ENCODE data around the gene CLDN22.

Gene CLDN22

DNA sequence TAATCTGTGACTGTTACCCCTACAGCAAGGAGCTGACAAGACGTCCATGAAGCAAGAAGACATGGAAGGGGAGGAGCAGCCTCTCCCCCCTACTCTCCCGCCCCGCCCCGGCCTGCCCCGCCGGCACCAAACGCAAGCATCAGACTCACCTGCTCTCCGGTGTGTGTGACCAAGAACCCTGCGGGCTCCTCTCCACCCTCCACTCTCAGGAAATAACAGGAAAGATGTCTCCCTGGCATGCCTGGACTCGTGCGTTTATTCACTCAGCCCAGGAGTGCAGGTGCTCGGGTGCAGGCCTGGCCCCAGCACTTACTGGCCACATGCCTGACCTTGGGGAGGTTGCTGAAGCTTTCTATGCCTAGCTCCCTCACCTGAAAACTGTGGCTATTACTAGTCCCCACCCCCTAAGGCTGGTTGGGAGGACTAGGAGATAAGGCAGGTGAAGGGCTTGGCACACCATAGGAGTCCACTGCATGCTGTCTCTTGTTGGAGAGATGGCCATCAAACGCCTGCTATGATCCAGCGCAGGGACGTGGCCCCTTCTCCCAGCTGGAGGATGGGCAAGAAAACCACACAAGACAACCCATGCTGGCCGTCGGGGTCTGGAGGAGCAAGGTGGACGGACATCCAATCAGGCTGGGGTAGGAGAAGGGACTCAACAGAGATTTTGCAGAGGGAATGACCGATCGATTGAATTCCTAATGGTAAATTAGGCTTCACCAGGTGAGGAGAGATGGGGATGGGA lies 37.0 kb upstream of the CLDN22 start:
- Histone ChIP-seq H3K4me3 (no peak overlapping the region), H3K27me3 (no peaks in the 10 kb centered on the region), H3K4me1 (peaks cover 0 to 15% (median 7%) of the 10 kb centered on the region in 10 experiments; a peak in 12 of 20 replicates), H3K36me3 (no peaks in the 10 kb centered on the region), H3K27ac (no peak overlapping the region), H4K20me1 (no peaks in the 10 kb centered on the region), H3K9me3 (replicated peaks in 1 of 11) (peaks cover 0 to 4% (median 0%) of the 10 kb centered on the region in 11 experiments; a peak in 3 of 22 replicates), H3K9ac (no peak overlapping the region), H3K4me2 (no peak overlapping the region)
- TF ChIP-seq Cebpa-rat (IDR thresholded peaks at IDR 0.05) = no peak

GRCh38 chr4:183356173-183356830 lies 36.2 kb upstream of the CLDN22 start:
- no peak overlapping the region for H3K27ac ChIP-seq
- H3K27me3 ChIP-seq = no peaks in the 10 kb centered on the region
- no peak for TF ChIP-seq Cebpa-rat (IDR thresholded peaks at IDR 0.05)
- no peaks in the 10 kb centered on the region for H4K20me1 ChIP-seq
- no peak overlapping the region for H3K4me3 ChIP-seq
- H3K9me3 ChIP-seq (replicated peaks in 1 of 11) = peaks cover 0 to 3% (median 0%) of the 10 kb centered on the region in 11 experiments; a peak in 3 of 22 replicates
- no peak overlapping the region for H3K9ac ChIP-seq
- H3K4me1 ChIP-seq = peaks cover 0 to 15% (median 7%) of the 10 kb centered on the region in 10 experiments; a peak in 12 of 20 replicates
- H3K36me3 ChIP-seq = no peaks in the 10 kb centered on the region
- H3K4me2 ChIP-seq = no peak overlapping the region

- no peak overlapping the region for H3K9ac ChIP-seq
- peaks cover 0 to 15% (median 7%) of the 10 kb centered on the region in 10 experiments; a peak in 15 of 20 replicates for H3K4me1 ChIP-seq
- H3K27ac ChIP-seq = no peak overlapping the region
- H4K20me1 ChIP-seq = no peaks in the 10 kb centered on the region
- H3K9me3 ChIP-seq (replicated peaks in 1 of 11) = no peaks in the 10 kb centered on the region; a peak in 1 of 22 replicates
- no peak overlapping the region for H3K4me2 ChIP-seq
- H3K4me3 ChIP-seq = no peak overlapping the region
- H3K27me3 ChIP-seq = no peaks in the 10 kb centered on the region
- no peaks in the 10 kb centered on the region for H3K36me3 ChIP-seq
- no peak for TF ChIP-seq Cebpa-rat (IDR thresholded peaks at IDR 0.05)
These were observed 35.3 kb upstream of the CLDN22 start for GRCh38 chr4:183355405-183355804.

- Histone ChIP-seq H3K27me3 (no peaks in the 10 kb centered on the region), H3K4me1 (peaks cover 5 to 14% (median 11%) of the 10 kb centered on the region in 10 experiments; a peak in 18 of 20 replicates), H3K36me3 (no peaks in the 10 kb centered on the region), H3K4me2 (no peak overlapping the region), H3K9ac (no peak overlapping the region), H3K9me3 (replicated peaks in 1 of 11) (no peaks in the 10 kb centered on the region), H4K20me1 (no peaks in the 10 kb centered on the region), H3K4me3 (no peak overlapping the region), H3K27ac (no peak overlapping the region)
- TF ChIP-seq Cebpa-rat (IDR thresholded peaks at IDR 0.05) = no peak
These were observed 34.1 kb upstream of the CLDN22 start for GRCh38 chr4:183354219-183354618.

DNA sequence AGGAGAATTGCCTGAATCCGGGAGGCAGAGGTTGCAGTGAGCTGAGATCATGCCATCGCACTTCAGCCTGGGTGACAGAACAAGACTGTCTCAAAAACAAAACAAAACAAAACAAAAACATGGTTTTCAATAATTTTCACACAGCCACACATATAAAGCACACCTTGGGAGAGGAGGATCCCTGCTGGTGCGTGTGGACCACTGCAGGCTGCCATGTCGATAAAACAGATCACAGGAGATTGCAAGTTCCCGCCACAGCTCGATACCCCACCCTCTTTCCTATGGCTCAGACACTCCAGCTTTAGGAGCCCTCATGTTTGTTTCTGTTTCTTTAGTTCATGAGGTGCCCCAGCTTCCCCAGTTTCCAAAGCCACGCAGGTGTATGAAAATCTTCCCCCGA lies 33.5 kb upstream of the CLDN22 start:
- H4K20me1 ChIP-seq = no peaks in the 10 kb centered on the region
- H3K9ac ChIP-seq = no peak overlapping the region
- H3K27me3 ChIP-seq = no peaks in the 10 kb centered on the region
- no peak overlapping the region for H3K4me2 ChIP-seq
- no peak for TF ChIP-seq Cebpa-rat (IDR thresholded peaks at IDR 0.05)
- H3K4me3 ChIP-seq = no peak overlapping the region
- peaks cover 5 to 20% (median 8%) of the 10 kb centered on the region in 10 experiments for H3K4me1 ChIP-seq
- H3K27ac ChIP-seq = no peak overlapping the region
- H3K36me3 ChIP-seq = no peaks in the 10 kb centered on the region
- 0 out of 22 replicates have a peak, but pooled peaks cover 0 to 1% (median 0%) of the 10 kb centered on the region in 11 experiments for H3K9me3 ChIP-seq (replicated peaks in 1 of 11)

- no peak overlapping the region for H3K4me2 ChIP-seq
- H3K27ac ChIP-seq = no peak overlapping the region
- no peaks in the 10 kb centered on the region for H3K27me3 ChIP-seq
- no peaks in the 10 kb centered on the region for H3K36me3 ChIP-seq
- 0 out of 22 replicates have a peak, but pooled peaks cover 0 to 4% (median 0%) of the 10 kb centered on the region in 11 experiments for H3K9me3 ChIP-seq (replicated peaks in 1 of 11)
- H3K9ac ChIP-seq = no peak overlapping the region
- peaks cover 0 to 30% (median 7%) of the 10 kb centered on the region in 10 experiments; a peak in 10 of 20 replicates for H3K4me1 ChIP-seq
- no peak overlapping the region for H3K4me3 ChIP-seq
- TF ChIP-seq Cebpa-rat (IDR thresholded peaks at IDR 0.05) = no peak
- H4K20me1 ChIP-seq = no peaks in the 10 kb centered on the region
These were observed 32.5 kb upstream of the CLDN22 start for GRCh38 chr4:183352546-183352945.

- no peak overlapping the region for H3K9ac ChIP-seq
- 0 out of 22 replicates have a peak overlapping the region, but pooled peaks of 1 of the 11 experiments have one; percentile 2 for H3K4me2 ChIP-seq
- H3K36me3 ChIP-seq = no peaks in the 10 kb centered on the region
- no peaks in the 10 kb centered on the region for H3K27me3 ChIP-seq
- TF ChIP-seq Cebpa-rat (IDR thresholded peaks at IDR 0.05) = no peak
- no peak overlapping the region; a peak in 1 of 22 replicates for H3K27ac ChIP-seq
- peaks cover 3 to 37% (median 13%) of the 10 kb centered on the region in 10 experiments; a peak in 18 of 20 replicates for H3K4me1 ChIP-seq
- no peaks in the 10 kb centered on the region for H4K20me1 ChIP-seq
- H3K9me3 ChIP-seq (replicated peaks in 1 of 11) = 0 out of 22 replicates have a peak, but pooled peaks cover 0 to 4% (median 0%) of the 10 kb centered on the region in 11 experiments
- H3K4me3 ChIP-seq = no peak overlapping the region
These were observed 30.4 kb upstream of the CLDN22 start for GRCh38 chr4:183350317-183351071.

GRCh38 chr4:183349673-183350072 lies 29.6 kb upstream of the CLDN22 start:
- peaks cover 11 to 45% (median 20%) of the 10 kb centered on the region in 10 experiments for H3K4me1 ChIP-seq
- no peak overlapping the region; a peak in 1 of 22 replicates for H3K9ac ChIP-seq
- no peaks in the 10 kb centered on the region for H3K36me3 ChIP-seq
- no peaks in the 10 kb centered on the region for H3K27me3 ChIP-seq
- H3K9me3 ChIP-seq (replicated peaks in 1 of 11) = 0 out of 22 replicates have a peak, but pooled peaks cover 0 to 4% (median 0%) of the 10 kb centered on the region in 11 experiments
- no peaks in the 10 kb centered on the region for H4K20me1 ChIP-seq
- TF ChIP-seq Cebpa-rat (IDR thresholded peaks at IDR 0.05) = no peak
- peak overlapping the region in 1 of 11 experiments; percentile 73; a peak in 2 of 22 replicates for H3K27ac ChIP-seq
- H3K4me2 ChIP-seq = peak overlapping the region in 3 of 11 experiments; percentile 73 to 91 (median 83); a peak in 6 of 22 replicates
- H3K4me3 ChIP-seq = no peak overlapping the region

All from BLaER1 treated with 17β-estradiol and CSF1 and Interleukin-3, amounts not matched to agents 10 nM and 100 nM (cell line).